ENCODE results near the gene TSPAN17. TPM values are rescaled to one million over a fixed set of nuclear protein-coding genes. Genes with fewer than 3 reads are reported as not detected.

Gene TSPAN17
- polyA plus RNA-seq, 1 experiment, result 65.8 TPM

- Histone ChIP-seq H3K4me3 (ENCODE audit: low read depth, low read length) (no peak overlapping the region), H3K27me3 (ENCODE audit: control insufficient read depth, insufficient read depth, low read length) (peaks cover 39% of the 10 kb centered on the region), H3K36me3 (ENCODE audit: control insufficient read depth, insufficient read depth, low read length) (no peaks in the 10 kb centered on the region)
- TF ChIP-seq CTCF (IDR thresholded peaks at IDR 0.05; ENCODE audit: insufficient read depth, low read depth, low read length), result no peak
- CTCF ChIA-PET, result no interaction called here
- POLR2A ChIA-PET, result no interaction called here
- no peak for DNase-seq (ENCODE audit: low read depth)
These were observed 23.1 kb upstream of the TSPAN17 start for GRCh38 chr5:176624142-176624541.

- H3K27me3 ChIP-seq (ENCODE audit: control insufficient read depth, insufficient read depth, low read length), result peaks cover 39% of the 10 kb centered on the region
- no peak for DNase-seq (ENCODE audit: low read depth)
- POLR2A ChIA-PET, result no interaction called here
- CTCF ChIA-PET, result interaction anchor here (1.0 kb wide), 1 partner anchor 46 kb away, joined by 3 read pairs; no protein-coding TSS in a partner anchor
- no peaks in the 10 kb centered on the region for H3K36me3 ChIP-seq (ENCODE audit: control insufficient read depth, insufficient read depth, low read length)
- no peak overlapping the region for H3K4me3 ChIP-seq (ENCODE audit: low read depth, low read length)
- no peak for TF ChIP-seq CTCF (IDR thresholded peaks at IDR 0.05; ENCODE audit: insufficient read depth, low read depth, low read length)
These were observed 22.3 kb upstream of the TSPAN17 start for GRCh38 chr5:176624938-176625337.

GRCh38 chr5:176625512-176625911 lies 21.8 kb upstream of the TSPAN17 start:
- peaks cover 38% of the 10 kb centered on the region for H3K27me3 ChIP-seq (ENCODE audit: control insufficient read depth, insufficient read depth, low read length)
- ChIA-PET POLR2A (no interaction called here), CTCF (interaction anchor here (1.0 kb wide), 1 partner anchor 46 kb away, joined by 3 read pairs; no protein-coding TSS in a partner anchor)

GRCh38 chr5:176625966-176626875 lies 21.1 kb upstream of the TSPAN17 start:
- ChIA-PET POLR2A (no interaction called here), CTCF (interaction anchor here (1.0 kb wide), 1 partner anchor 47 kb away, joined by 3 read pairs; no protein-coding TSS in a partner anchor)
- Histone ChIP-seq H3K4me3 (ENCODE audit: low read depth, low read length) (no peak overlapping the region), H3K36me3 (ENCODE audit: control insufficient read depth, insufficient read depth, low read length) (no peaks in the 10 kb centered on the region), H3K27me3 (ENCODE audit: control insufficient read depth, insufficient read depth, low read length) (peaks cover 39% of the 10 kb centered on the region)
- no peak for TF ChIP-seq CTCF (IDR thresholded peaks at IDR 0.05; ENCODE audit: insufficient read depth, low read depth, low read length)
- DNase-seq (ENCODE audit: low read depth), result no peak

More at GRCh38 chr5:176625512-176625911, 21.8 kb upstream of the TSPAN17 start:
- no peak for DNase-seq (ENCODE audit: low read depth)
- no peak for TF ChIP-seq CTCF (IDR thresholded peaks at IDR 0.05; ENCODE audit: insufficient read depth, low read depth, low read length)
- Histone ChIP-seq H3K36me3 (ENCODE audit: control insufficient read depth, insufficient read depth, low read length) (no peaks in the 10 kb centered on the region), H3K4me3 (ENCODE audit: low read depth, low read length) (no peak overlapping the region)

GRCh38 chr5:176626876-176627236 lies 20.4 kb upstream of the TSPAN17 start:
- peaks cover 42% of the 10 kb centered on the region for H3K27me3 ChIP-seq (ENCODE audit: control insufficient read depth, insufficient read depth, low read length)
- H3K36me3 ChIP-seq (ENCODE audit: control insufficient read depth, insufficient read depth, low read length), result no peaks in the 10 kb centered on the region
- no peak for TF ChIP-seq CTCF (IDR thresholded peaks at IDR 0.05; ENCODE audit: insufficient read depth, low read depth, low read length)
- ChIA-PET CTCF (no interaction called here), POLR2A (no interaction called here)
- no peak overlapping the region for H3K4me3 ChIP-seq (ENCODE audit: low read depth, low read length)
- DNase-seq (ENCODE audit: low read depth), result no peak
